ENCODE results near the gene RAB11FIP2. TPM values are rescaled to one million over a fixed set of nuclear protein-coding genes. Genes with fewer than 3 reads are reported as not detected.

RAB11FIP2 gene
- total RNA-seq, 2 experiments from 2014 or later = 15.5 to 17.9 TPM

- peaks cover 25% of the 10 kb centered on the region for H3K27me3 Mint-ChIP-seq
- H3K27ac Mint-ChIP-seq = no peak overlapping the region
- no peak overlapping the region for H3K4me3 Mint-ChIP-seq
- POLR2A ChIA-PET = no interaction called here
- H3K9me3 Mint-ChIP-seq = no peaks in the 10 kb centered on the region
- no peaks in the 10 kb centered on the region for H3K36me3 Mint-ChIP-seq (ENCODE audit: low read depth)
- H3K4me1 Mint-ChIP-seq = no peaks in the 10 kb centered on the region
- no peak for DNase-seq
- CTCF ChIA-PET = no interaction called here
Observed at GRCh38 chr10:117960345-117960935, 86.3 kb downstream of the RAB11FIP2 start.

- POLR2A ChIA-PET = no interaction called here
- peaks cover 15% of the 10 kb centered on the region for H3K27me3 Mint-ChIP-seq
- H3K27ac Mint-ChIP-seq = no peak overlapping the region
- CTCF ChIA-PET = no interaction called here
- no peaks in the 10 kb centered on the region for H3K36me3 Mint-ChIP-seq (ENCODE audit: low read depth)
- H3K4me3 Mint-ChIP-seq = no peak overlapping the region
- H3K9me3 Mint-ChIP-seq = no peaks in the 10 kb centered on the region
- H3K4me1 Mint-ChIP-seq = no peaks in the 10 kb centered on the region
- no peak for DNase-seq
Observed at GRCh38 chr10:117956972-117957371, 89.8 kb downstream of the RAB11FIP2 start.

- H3K36me3 Mint-ChIP-seq (ENCODE audit: low read depth) = no peaks in the 10 kb centered on the region
- no peak for DNase-seq
- H3K27me3 Mint-ChIP-seq = peaks cover 10% of the 10 kb centered on the region
- CTCF ChIA-PET = interaction anchor here (0.5 to 0.6 kb wide), 2 partner anchors 528 to 1909 kb away, joined by 3 to 7 read pairs; no protein-coding TSS in a partner anchor
- no peaks in the 10 kb centered on the region for H3K9me3 Mint-ChIP-seq
- H3K4me1 Mint-ChIP-seq = no peaks in the 10 kb centered on the region
- H3K27ac Mint-ChIP-seq = no peak overlapping the region
- POLR2A ChIA-PET = no interaction called here
- no peak overlapping the region for H3K4me3 Mint-ChIP-seq
Observed at GRCh38 chr10:117955176-117955575, 91.6 kb downstream of the RAB11FIP2 start.

Data from activated CD4-positive, alpha-beta T cell treated with anti-CD3 and anti-CD28 coated beads, Interleukin-2, amount 10 ng/mL, durations not matched to agents 7 days and 5 days (primary cell).